Osteoblast (primary cell): ENCODE data around the gene WDR37. TPM values are rescaled to one million over a fixed set of nuclear protein-coding genes. Genes with fewer than 3 reads are reported as not detected.

ENCODE experiments used
- DNase-seq: peaks from one replicate; pipeline ENCODE4 v3.0.0; 2011; ENCODE audit warnings: low spot score, mixed read lengths; ENCODE audit not compliant: insufficient read length; ENCODE audit errors: missing footprints
- H2AFZ ChIP-seq: 2 replicates; pipeline ENCODE4 v1.6.0; 2011; ENCODE audit warnings: mild to moderate bottlenecking, low read length
- H3K27ac ChIP-seq: 2 replicates; pipeline ENCODE4 v1.5.1; 2011; ENCODE audit warnings: mild to moderate bottlenecking, low read depth, low read length, moderate library complexity
- H3K27me3 ChIP-seq: 2 replicates; pipeline ENCODE4 v1.6.0; 2012; ENCODE audit warnings: mild to moderate bottlenecking, control low read depth, inconsistent platforms, low read length, moderate library complexity; ENCODE audit not compliant: insufficient read depth
- H3K36me3 ChIP-seq: 2 replicates; pipeline ENCODE4 v1.5.1; 2011; ENCODE audit warnings: mild to moderate bottlenecking, low read length, control low read depth, moderate library complexity; ENCODE audit not compliant: insufficient read depth
- H3K4me1 ChIP-seq: 2 replicates; pipeline ENCODE4 v1.5.1; 2011; ENCODE audit warnings: mild to moderate bottlenecking, low read length, control low read depth, moderate library complexity; ENCODE audit not compliant: insufficient read depth
- H3K4me2 ChIP-seq: 2 replicates; pipeline ENCODE4 v1.6.0; 2011; ENCODE audit warnings: mild to moderate bottlenecking, low read length; ENCODE audit not compliant: insufficient read depth
- H3K4me3 ChIP-seq: fragments of 200-600 bp; sonication (generic); 3 replicates; pipeline ENCODE4 v1.5.1; 2012; ENCODE audit warnings: mild to moderate bottlenecking, low read length, inconsistent platforms; ENCODE audit not compliant: insufficient read depth
- H3K79me2 ChIP-seq: 2 replicates; pipeline ENCODE4 v1.6.0; 2012; ENCODE audit warnings: mild to moderate bottlenecking, low read length, control low read depth, inconsistent platforms; ENCODE audit not compliant: insufficient read depth
- H3K9me3 ChIP-seq: 2 replicates; pipeline ENCODE4 v1.5.1; 2011; ENCODE audit warnings: low read depth, low read length, control low read depth
- H4K20me1 ChIP-seq: 2 replicates; pipeline ENCODE4 v1.6.0; 2012; ENCODE audit warnings: mild to moderate bottlenecking, low read length, control low read depth; ENCODE audit not compliant: insufficient read depth
- total RNA-seq: library from RNA; depleted of rRNA; stranded (reverse); fragments of >200 nt; gene quantifications from 2 replicates; pipeline ENCODE4 v1.2.3, GENCODE V29; 2012
- TF ChIP-seq, protein P1 (sequence below): IDR thresholded peaks from 2 replicates; pipeline ENCODE4 v1.5.1; 2011; ENCODE audit warnings: mild to moderate bottlenecking, low read depth, low read length, moderate library complexity; ENCODE audit errors: extremely low read depth

Gene WDR37
- total RNA-seq, 1 donor, result 18.8 TPM

- Histone ChIP-seq H3K27ac (no peak within 1 kb of the TSS), H3K4me2 (no peak within 1 kb of the TSS), H3K27me3 (no peaks in the 10 kb centered on the region), H3K4me3 (no peak within 1 kb of the TSS), H3K79me2 (no peaks in the 10 kb centered on the region), H3K36me3 (peaks cover 6% of the 10 kb centered on the region), H2AFZ (no peak within 1 kb of the TSS), H3K4me1 (no peaks in the 10 kb centered on the region), H3K9me3 (no peaks in the 10 kb centered on the region), H4K20me1 (no peaks in the 10 kb centered on the region)
- DNase-seq, result no peak
- TF ChIP-seq, protein P1, sequence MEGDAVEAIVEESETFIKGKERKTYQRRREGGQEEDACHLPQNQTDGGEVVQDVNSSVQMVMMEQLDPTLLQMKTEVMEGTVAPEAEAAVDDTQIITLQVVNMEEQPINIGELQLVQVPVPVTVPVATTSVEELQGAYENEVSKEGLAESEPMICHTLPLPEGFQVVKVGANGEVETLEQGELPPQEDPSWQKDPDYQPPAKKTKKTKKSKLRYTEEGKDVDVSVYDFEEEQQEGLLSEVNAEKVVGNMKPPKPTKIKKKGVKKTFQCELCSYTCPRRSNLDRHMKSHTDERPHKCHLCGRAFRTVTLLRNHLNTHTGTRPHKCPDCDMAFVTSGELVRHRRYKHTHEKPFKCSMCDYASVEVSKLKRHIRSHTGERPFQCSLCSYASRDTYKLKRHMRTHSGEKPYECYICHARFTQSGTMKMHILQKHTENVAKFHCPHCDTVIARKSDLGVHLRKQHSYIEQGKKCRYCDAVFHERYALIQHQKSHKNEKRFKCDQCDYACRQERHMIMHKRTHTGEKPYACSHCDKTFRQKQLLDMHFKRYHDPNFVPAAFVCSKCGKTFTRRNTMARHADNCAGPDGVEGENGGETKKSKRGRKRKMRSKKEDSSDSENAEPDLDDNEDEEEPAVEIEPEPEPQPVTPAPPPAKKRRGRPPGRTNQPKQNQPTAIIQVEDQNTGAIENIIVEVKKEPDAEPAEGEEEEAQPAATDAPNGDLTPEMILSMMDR, result no peak
Observed at GRCh38 chr10:1025683-1026082, 30.5 kb upstream of the WDR37 start, which contains the start of gene IDI2. IDI2 (minus strand) TSS chr10:1025859; CDS start chr10:1024723, 1,136 bp downstream.

DNA sequence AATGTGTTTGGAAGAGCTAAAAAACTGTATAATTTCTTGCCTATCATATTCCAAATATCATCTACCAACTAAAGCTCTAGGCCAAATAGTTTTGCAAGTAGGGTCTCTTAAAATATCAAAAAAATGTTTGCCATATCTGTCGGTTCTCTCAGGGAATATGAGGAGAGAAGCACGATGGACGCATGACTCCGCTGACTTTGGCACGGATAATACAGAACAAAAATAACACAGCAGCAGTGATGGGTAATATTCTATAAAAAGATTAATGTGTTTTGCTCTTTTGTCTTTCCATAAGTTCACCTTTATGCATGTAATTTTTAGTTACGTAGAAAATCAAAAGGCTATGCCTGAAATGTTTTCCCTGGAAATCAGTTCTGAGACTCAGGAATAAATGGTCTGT, 29.6 kb upstream of the WDR37 start:
- TF ChIP-seq, protein P1, result no peak
- DNase-seq, result no peak
- no peak overlapping the region for H3K4me3 ChIP-seq
- H2AFZ ChIP-seq, result no peak overlapping the region
- no peak overlapping the region for H3K27ac ChIP-seq
- H3K4me1 ChIP-seq, result no peaks in the 10 kb centered on the region
- no peaks in the 10 kb centered on the region for H4K20me1 ChIP-seq
- no peak overlapping the region for H3K4me2 ChIP-seq
- H3K9me3 ChIP-seq, result no peaks in the 10 kb centered on the region
- H3K79me2 ChIP-seq, result no peaks in the 10 kb centered on the region
- H3K36me3 ChIP-seq, result peaks cover 6% of the 10 kb centered on the region
- H3K27me3 ChIP-seq, result no peaks in the 10 kb centered on the region

DNA sequence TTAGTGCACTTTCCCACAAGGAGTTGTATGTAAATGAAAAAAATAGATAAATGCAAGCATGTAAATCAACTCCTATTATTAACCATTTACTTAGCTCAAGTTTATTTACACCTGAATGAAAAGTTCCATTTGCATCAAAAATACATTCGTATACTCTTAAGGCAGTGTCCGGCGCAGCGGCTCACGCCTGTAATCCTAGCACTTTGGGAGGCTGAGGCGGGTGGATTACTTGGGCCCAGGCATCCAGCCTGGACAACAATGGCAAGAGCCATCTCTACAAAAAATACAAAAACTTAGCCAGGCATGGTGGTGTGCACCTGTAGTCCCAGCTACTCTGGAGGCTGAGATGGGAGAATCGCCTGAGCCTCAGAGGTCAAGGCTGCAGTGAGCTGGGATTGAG, 26.3 kb upstream of the WDR37 start:
- TF ChIP-seq, protein P1, result no peak
- Histone ChIP-seq H3K9me3 (no peaks in the 10 kb centered on the region), H3K36me3 (no peaks in the 10 kb centered on the region), H3K27ac (no peak overlapping the region), H3K27me3 (no peaks in the 10 kb centered on the region), H3K4me2 (no peak overlapping the region), H3K4me3 (no peak overlapping the region), H4K20me1 (no peaks in the 10 kb centered on the region), H3K79me2 (no peaks in the 10 kb centered on the region), H3K4me1 (no peaks in the 10 kb centered on the region), H2AFZ (no peak overlapping the region)
- no peak for DNase-seq

DNA sequence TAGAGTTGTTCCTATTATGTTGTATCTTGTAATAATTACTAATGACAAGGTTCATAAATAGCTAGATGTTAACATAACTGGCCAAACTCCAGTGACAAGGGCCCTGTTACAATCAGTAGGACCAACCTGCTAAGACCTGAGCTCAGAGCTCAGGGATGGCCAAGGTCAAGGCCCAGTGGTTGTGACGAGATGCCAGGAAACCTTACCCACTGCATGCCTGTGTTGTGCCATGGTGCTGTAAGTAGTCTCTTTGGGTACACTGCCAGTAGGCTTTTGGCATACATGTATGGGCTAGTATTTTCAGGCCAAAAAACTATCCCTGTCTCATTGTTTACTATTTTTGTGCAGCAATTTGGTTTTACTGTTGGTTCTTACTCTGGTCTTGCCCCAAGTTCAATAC, 22.6 kb upstream of the WDR37 start:
- H3K4me1 ChIP-seq, result no peaks in the 10 kb centered on the region
- H3K27ac ChIP-seq, result no peak overlapping the region
- no peaks in the 10 kb centered on the region for H3K27me3 ChIP-seq
- no peaks in the 10 kb centered on the region for H3K36me3 ChIP-seq
- TF ChIP-seq, protein P1, result no peak
- H3K4me3 ChIP-seq, result no peak overlapping the region
- no peaks in the 10 kb centered on the region for H4K20me1 ChIP-seq
- H2AFZ ChIP-seq, result no peak overlapping the region
- no peaks in the 10 kb centered on the region for H3K9me3 ChIP-seq
- H3K79me2 ChIP-seq, result no peaks in the 10 kb centered on the region
- no peak overlapping the region for H3K4me2 ChIP-seq
- no peak for DNase-seq
